NCI-H187 (cell line): ENCODE results near the gene OSBPL3.
"Not testable (repeated sequence)": the region's sequence is repeated elsewhere in the genome, so short reads cannot be mapped to it uniquely, and the experiment has no call there.

Experiments
- DNase-seq, 2 experiments: peaks; one replicate each; lab custom pipeline; 2025; lab: John Stamatoyannopoulos, UW

Gene OSBPL3

GRCh38 chr7:24794751-24795406, 185.1 kb downstream of the OSBPL3 start:
- DNase-seq: not testable (repeated sequence)

DNA sequence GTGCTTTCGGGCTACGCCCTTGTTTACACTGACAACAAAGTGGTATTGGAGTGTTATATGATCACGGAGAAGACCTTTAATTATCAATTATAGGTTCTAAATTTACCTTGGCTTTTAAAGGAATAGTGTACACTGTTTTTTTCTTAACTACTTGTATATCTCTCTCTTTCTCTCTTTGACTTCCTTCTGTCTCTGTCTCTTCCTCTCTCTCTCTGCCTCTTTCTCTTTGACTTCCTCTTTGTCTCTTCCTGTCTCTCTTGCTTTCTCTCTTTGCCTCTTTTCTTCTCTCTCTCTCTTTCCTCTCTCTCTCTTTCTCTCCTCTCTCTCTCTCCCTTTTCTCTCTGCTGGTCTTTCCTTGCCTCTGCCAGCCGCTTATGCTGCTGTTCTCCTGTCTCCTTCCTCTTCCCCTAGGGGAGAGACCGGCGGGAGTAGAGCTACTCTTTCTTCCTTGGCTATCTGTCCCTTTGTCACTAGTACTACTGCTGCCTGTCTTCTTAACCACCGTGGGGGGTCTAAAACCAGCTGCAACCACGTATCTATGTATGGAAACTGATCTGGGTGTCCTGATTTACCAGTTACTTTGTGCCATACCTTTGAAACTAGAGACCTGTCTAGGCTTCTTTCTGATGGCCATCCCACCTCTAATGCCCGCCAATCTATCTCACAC, 185.9 kb downstream of the OSBPL3 start:
- no peak for DNase-seq

- DNase-seq: no peak
Observed at GRCh38 chr7:24788961-24789576, 190.9 kb downstream of the OSBPL3 start.

GRCh38 chr7:24788075-24788474, 191.9 kb downstream of the OSBPL3 start:
- no peak for DNase-seq

DNA sequence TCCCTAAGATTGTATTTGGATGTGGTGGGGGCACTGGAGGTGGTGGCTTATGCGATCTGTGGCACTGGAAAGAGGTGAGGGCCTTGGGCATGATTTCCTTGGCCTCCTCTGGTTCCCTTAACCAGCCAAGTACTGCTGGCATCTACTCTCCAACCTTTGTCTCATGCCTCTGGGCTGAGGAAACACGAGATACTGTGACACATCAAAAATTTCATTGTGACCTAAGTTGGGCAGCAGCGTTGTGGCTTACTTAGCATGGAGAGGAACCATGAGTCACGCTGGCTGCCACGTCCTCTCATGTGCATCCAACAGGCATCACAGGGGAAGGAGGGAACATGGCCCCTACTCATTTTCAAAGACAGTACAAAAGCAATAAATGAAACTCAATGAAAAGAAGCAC, 193.0 kb downstream of the OSBPL3 start:
- no peak for DNase-seq

DNA sequence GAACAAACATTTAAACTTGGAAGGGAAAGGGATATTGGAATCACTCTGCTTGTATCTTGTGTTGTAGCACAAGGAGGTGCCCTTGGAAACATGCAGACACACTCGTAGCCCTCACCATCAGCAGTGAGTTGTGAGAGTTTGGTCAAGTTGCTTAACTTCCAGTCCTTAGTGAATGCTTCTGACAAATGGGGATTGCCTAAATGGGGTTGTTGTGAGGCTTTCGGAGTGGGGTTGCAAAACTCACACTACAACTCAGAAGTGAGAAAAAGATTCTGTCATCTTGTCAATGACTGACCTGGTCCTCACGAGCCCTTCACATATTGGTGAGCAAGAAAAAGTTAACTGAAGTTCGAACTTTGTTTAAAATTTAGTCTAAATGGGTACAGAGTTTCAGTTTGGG, 193.7 kb downstream of the OSBPL3 start:
- no peak for DNase-seq

DNA sequence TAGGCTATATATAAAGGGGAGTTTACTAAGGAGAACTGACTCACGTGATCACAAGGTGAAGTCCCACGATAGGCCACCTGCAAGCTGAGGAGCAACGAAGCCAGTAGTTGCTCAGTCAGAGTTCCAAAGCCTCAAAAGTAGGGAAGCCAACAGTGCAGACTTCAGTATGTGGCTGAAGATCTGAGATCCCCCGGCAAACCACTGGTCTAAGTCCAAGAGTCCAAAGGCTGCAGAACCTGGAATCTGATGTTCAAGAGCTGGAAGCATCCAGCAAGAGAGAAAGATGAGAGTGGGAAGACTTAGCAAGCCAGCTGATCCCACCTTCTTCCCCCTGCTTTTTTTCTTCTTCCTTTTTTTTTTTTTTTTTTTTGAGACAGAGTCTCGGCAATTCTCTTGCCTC, 195.7 kb downstream of the OSBPL3 start:
- DNase-seq: no peak

GRCh38 chr7:24783698-24784097, 196.3 kb downstream of the OSBPL3 start:
- no peak for DNase-seq

GRCh38 chr7:24781106-24781505, 198.9 kb downstream of the OSBPL3 start:
- DNase-seq: no peak

DNA sequence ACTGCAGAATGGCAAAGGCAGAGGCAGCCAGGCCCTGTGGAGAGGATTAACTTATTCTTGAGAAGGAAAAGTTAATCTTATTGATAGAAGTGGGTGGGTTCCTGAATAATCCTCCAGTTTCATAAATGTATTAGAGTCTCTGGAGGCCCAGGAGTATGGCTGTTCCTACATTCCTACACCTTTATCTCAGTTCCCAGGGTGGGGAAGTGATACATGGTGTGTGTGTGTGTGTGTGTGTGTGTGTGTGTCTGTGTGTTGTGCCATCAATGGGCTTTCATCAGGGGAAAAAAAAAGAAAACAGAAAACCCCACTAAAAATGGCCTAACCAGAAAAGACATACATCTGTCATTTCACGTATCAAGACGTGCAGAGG, 200.7 kb downstream of the OSBPL3 start:
- no peak for DNase-seq

- DNase-seq: no peak
Observed at GRCh38 chr7:24778543-24779282, 201.3 kb downstream of the OSBPL3 start.

GRCh38 chr7:24777806-24778205, 202.2 kb downstream of the OSBPL3 start:
- DNase-seq: no peak

GRCh38 chr7:24773646-24774045, 206.3 kb downstream of the OSBPL3 start:
- DNase-seq: no peak

GRCh38 chr7:24769851-24770250, 210.1 kb downstream of the OSBPL3 start:
- DNase-seq: no peak

DNA sequence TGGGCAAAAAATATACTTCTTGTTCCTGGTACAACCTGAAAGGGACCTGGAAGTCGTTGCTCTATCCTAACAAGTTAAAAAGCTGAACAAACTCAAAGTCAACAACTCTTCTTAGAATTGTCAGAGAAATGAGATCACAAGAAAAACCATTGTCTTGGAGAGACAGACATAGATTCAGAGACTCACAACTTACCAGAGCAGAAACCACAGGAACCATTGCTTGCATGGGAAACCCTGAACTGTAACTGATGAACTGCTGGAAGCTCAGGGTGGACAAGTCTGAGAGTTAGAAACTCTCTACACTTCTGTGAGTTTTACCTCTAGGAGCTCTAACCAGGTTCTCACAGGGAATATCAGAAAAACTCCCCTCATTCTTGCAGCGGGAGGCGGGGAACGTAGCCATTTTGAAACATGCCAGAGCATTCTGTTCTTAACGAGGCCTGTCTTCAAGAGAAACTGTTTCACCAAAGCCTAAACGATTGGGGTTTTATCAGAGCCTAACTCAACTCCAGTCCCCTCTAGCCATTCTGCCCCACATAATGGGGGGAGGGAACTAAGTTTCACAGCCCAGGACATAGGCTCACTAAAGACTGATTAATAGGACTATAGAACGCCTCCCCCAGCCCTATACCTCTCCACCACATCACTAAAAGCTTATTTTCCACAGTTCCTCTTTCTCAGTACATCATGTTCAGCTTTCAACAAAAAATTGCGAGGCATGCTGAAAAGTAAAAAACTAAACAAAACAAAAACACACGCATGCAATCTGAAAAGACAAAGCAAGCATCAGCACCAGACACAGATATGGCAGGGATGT, 210.8 kb downstream of the OSBPL3 start:
- no peak for DNase-seq

DNA sequence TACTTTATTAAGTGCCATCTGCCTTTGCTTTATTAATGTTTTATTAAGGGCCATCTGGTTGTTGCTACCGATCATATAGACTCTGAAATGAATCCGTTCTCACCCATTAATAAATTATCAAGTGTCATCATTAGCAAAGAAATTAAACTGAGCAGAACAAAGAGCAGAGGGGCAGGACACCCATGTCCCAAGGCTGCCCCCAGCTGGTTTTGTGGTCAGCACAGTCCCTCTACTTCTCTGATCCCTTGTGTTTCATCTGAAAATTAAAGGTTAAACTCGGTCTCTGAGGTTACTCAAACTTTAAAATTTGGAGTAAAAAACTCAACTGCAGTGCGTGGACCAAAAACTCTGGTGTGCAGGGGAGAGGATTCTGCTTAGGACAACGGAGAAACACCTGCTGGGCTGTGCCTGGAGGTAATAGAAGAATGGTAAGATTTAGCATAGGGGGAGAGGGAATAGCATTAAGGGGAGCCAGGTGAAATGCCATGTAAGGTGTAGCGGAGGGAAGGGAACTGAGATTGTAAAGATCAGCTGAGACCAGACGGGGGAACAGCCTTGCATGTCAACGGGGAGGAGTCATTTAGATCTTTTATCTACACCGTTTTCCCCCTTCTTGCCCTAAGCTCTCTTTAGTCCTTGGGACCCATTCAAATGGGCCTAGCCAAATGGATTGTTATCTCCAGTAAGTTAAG, 212.0 kb downstream of the OSBPL3 start:
- DNase-seq: no peak

DNA sequence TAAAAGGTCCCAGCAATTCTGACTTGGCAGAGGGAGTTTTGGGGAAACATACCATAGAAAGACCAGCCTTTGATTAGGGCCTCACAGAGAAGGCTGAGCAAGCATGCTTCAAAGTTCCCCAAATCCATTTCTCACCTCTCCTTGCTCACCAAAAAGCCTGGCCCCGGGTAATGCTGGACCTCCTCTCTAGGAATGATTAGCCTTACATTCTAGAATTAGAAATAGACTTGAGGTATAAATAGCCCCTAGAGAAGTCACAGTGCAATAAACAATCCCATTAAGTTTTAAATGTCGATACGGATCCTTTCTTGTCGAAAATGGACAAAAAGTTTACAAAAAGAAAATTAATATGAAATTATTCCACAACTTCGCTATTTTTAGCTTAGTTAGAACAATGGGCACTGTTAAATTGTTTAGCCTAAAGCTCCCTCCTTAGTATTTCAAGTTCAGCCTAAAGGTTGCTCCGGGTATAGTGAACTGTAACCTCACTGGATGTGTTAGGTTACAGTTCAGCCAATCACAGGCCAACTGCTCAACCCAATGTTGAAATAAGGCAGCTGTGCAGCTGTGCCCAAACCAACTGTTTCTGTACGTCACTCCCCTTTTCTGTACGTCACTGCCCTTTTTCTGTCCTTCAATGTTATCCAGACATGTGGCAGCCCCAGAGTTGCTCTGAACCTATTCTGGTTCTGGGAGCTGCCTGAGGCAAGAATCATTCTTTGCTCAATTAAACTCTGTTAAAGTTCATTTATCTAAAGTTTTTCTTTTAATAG, 214.8 kb downstream of the OSBPL3 start:
- DNase-seq: no peak

- no peak for DNase-seq
Observed at GRCh38 chr7:24764011-24764410, 216.0 kb downstream of the OSBPL3 start.

GRCh38 chr7:24763303-24763901, 216.6 kb downstream of the OSBPL3 start:
- no peak for DNase-seq

- no peak for DNase-seq
Observed at GRCh38 chr7:24762771-24763170, 217.2 kb downstream of the OSBPL3 start.
